ENCODE measurements around the gene TSPAN8.

Gene TSPAN8

DNA sequence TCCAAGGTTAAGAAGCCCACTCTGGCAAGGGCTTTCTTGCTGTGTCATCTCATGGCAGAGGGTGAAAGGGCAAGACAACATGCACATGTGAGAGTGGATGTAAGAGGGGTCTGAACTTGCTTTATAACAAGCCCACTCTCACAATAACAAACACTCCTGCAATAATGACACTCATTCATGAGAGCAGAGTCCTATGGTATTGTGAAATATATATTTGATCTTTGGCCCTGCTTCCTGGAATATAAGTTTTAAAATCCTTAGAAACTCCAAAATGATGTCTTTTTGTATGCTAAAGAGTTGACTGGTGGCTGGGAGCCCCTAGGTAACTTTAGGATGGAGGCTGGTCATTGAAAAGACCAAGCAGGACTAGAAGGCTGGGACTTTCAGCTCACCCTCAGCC lies 51.8 kb downstream of the TSPAN8 start:
- TF ChIP-seq, protein P1, sequence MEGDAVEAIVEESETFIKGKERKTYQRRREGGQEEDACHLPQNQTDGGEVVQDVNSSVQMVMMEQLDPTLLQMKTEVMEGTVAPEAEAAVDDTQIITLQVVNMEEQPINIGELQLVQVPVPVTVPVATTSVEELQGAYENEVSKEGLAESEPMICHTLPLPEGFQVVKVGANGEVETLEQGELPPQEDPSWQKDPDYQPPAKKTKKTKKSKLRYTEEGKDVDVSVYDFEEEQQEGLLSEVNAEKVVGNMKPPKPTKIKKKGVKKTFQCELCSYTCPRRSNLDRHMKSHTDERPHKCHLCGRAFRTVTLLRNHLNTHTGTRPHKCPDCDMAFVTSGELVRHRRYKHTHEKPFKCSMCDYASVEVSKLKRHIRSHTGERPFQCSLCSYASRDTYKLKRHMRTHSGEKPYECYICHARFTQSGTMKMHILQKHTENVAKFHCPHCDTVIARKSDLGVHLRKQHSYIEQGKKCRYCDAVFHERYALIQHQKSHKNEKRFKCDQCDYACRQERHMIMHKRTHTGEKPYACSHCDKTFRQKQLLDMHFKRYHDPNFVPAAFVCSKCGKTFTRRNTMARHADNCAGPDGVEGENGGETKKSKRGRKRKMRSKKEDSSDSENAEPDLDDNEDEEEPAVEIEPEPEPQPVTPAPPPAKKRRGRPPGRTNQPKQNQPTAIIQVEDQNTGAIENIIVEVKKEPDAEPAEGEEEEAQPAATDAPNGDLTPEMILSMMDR (conservative IDR thresholded peaks at IDR 0.05; ENCODE audit: low read depth): no peak
- no peak overlapping the region for H3K27ac ChIP-seq
- POLR2A ChIA-PET (ENCODE audit: low non-redundant PET): no interaction called here
- DNase-seq (ENCODE audit: low spot score): no peak
- CTCF ChIA-PET: interaction anchor here (0.7 kb wide), 1 partner anchor 308 kb away, joined by 3 read pairs; no protein-coding TSS in a partner anchor

DNA sequence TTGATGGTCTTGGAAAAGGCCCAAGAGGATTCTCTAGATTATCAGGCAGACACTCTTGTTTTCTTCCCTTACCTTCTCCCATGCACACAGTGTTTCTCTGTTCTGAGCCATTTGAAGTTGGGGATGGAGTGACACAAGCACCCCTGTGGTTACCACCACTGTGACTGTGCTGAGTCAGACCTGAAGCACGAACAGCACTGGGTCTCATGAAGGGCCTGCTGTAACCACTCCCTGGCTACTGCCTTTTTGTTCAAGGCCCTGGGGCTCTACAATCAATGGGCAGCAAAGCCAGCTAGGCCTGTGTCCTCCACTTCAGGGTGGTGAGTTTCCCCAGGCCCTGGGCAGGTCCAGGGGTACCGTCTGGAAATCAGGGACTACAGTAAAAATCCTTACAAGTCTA lies 65.5 kb downstream of the TSPAN8 start:
- CTCF ChIA-PET: no interaction called here
- POLR2A ChIA-PET (ENCODE audit: low non-redundant PET): no interaction called here
- TF ChIP-seq, protein P1 (conservative IDR thresholded peaks at IDR 0.05; ENCODE audit: low read depth): no peak
- no peak for DNase-seq (ENCODE audit: low spot score)
- no peak overlapping the region for H3K27ac ChIP-seq

DNA sequence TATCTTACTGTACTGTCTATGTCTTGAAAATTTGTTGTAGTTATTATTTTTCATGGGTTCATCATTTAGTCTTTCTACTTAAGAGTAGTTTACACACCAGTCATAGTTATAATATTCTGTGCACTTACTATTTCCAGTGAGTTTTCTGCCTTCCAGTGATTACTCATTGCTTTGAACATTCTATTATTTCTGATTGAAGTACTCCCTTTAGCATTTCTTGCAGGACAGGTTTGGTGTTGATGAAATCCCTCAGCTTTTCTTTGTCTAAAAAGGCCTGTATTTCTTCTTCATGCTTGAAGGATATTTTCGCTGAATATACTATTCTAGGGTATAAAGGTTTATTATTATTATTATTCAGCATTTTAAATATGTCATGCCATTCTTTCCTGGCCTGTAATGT lies 66.8 kb downstream of the TSPAN8 start:
- TF ChIP-seq, protein P1 (conservative IDR thresholded peaks at IDR 0.05; ENCODE audit: low read depth): no peak
- CTCF ChIA-PET: no interaction called here
- no peak for DNase-seq (ENCODE audit: low spot score)
- H3K27ac ChIP-seq: no peak overlapping the region
- POLR2A ChIA-PET (ENCODE audit: low non-redundant PET): no interaction called here

DNA sequence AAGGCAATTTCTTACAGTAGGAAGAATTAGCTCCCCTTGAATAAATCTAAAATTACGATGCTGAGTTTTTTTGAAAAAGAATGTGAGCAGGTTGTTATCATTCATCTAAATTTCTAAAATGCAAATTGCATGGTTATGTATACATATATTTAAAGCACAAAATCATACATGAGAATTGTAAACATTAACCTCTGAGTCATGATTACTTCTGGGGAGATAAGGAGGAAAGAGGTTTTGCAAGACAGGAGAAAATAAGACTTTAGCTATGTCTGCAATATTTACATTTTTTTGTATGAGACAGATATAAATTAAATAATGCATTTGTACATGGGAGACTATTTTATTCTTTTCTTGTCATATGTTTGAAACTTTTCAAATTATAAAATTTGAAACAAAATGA lies 72.2 kb downstream of the TSPAN8 start:
- TF ChIP-seq, protein P1 (conservative IDR thresholded peaks at IDR 0.05; ENCODE audit: low read depth): no peak
- CTCF ChIA-PET: interaction anchor here (0.6 kb wide), 1 partner anchor 167 kb away, joined by 3 read pairs; no protein-coding TSS in a partner anchor
- POLR2A ChIA-PET (ENCODE audit: low non-redundant PET): no interaction called here
- no peak overlapping the region for H3K27ac ChIP-seq
- no peak for DNase-seq (ENCODE audit: low spot score)

GRCh38 chr12:71075743-71076142 lies 82.1 kb downstream of the TSPAN8 start:
- CTCF ChIA-PET: no interaction called here
- no peak overlapping the region for H3K27ac ChIP-seq
- TF ChIP-seq, protein P1 (conservative IDR thresholded peaks at IDR 0.05; ENCODE audit: low read depth): no peak
- no peak for DNase-seq (ENCODE audit: low spot score)
- POLR2A ChIA-PET (ENCODE audit: low non-redundant PET): no interaction called here
